ENCODE data around the gene SARS1.

DNA sequence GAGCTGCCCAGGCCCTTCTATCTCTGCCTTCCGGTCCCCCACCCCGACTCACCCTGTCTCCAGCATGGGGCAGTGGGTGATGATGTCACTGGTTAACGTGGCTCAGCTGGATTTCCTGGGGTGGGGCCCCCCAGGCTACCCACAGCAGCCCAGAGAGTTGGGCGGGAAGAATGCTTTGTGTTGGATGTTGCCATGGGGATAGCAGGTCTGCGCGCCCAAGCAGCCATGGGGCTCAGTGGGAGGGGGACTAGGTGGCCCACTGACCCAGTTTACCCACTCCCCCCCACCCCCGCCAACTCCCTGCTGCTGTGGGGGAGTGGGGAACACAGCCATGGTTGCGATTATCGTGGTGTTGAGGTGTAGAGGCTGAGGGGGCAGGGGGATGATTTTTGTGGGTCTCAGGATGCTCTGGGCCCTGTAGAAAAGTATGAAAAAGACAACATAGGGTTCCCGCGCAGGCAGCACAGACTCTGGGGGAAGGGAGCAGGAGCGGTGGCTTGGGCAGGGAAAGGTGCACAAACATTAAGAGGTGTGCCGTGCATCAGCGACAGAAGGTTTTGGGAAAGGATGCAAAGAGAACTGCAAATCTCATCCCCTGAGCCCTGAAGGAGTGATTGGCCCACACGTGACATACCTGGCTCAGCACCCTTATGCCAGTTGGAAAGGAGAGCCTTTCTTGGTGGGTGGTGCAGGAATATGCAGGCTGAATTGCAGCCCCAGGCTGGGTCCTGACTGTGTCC lies 44.1 kb downstream of the SARS1 start:
- TF ChIP-seq EZH2phosphoT487 (IDR thresholded peaks at IDR 0.05; ENCODE audit: borderline replicate concordance, low read depth): no peak
- no peak for TF ChIP-seq ELF1 (IDR thresholded peaks at IDR 0.05)
- TF ChIP-seq, protein P1, sequence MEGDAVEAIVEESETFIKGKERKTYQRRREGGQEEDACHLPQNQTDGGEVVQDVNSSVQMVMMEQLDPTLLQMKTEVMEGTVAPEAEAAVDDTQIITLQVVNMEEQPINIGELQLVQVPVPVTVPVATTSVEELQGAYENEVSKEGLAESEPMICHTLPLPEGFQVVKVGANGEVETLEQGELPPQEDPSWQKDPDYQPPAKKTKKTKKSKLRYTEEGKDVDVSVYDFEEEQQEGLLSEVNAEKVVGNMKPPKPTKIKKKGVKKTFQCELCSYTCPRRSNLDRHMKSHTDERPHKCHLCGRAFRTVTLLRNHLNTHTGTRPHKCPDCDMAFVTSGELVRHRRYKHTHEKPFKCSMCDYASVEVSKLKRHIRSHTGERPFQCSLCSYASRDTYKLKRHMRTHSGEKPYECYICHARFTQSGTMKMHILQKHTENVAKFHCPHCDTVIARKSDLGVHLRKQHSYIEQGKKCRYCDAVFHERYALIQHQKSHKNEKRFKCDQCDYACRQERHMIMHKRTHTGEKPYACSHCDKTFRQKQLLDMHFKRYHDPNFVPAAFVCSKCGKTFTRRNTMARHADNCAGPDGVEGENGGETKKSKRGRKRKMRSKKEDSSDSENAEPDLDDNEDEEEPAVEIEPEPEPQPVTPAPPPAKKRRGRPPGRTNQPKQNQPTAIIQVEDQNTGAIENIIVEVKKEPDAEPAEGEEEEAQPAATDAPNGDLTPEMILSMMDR (IDR thresholded peaks at IDR 0.05): no peak
- TF ChIP-seq TEAD4 (IDR thresholded peaks at IDR 0.05; ENCODE audit: borderline replicate concordance, insufficient read depth): no peak
- no peak for TF ChIP-seq RAD21 (IDR thresholded peaks at IDR 0.05; ENCODE audit: low read length)
- no peak for TF ChIP-seq GATA2 (CRISPR knock-in tag; IDR thresholded peaks at IDR 0.05)
- no peak for TF ChIP-seq EP300 (IDR thresholded peaks at IDR 0.05; ENCODE audit: borderline replicate concordance in 1 of 2, low read depth in 1 of 2, low read length in 1 of 2)
- no peak for TF ChIP-seq NFIC (IDR thresholded peaks at IDR 0.05; ENCODE audit: borderline replicate concordance)
- TF ChIP-seq SMC3 (IDR thresholded peaks at IDR 0.05; ENCODE audit: low read depth, low read length): no peak
- TF ChIP-seq, protein P2, sequence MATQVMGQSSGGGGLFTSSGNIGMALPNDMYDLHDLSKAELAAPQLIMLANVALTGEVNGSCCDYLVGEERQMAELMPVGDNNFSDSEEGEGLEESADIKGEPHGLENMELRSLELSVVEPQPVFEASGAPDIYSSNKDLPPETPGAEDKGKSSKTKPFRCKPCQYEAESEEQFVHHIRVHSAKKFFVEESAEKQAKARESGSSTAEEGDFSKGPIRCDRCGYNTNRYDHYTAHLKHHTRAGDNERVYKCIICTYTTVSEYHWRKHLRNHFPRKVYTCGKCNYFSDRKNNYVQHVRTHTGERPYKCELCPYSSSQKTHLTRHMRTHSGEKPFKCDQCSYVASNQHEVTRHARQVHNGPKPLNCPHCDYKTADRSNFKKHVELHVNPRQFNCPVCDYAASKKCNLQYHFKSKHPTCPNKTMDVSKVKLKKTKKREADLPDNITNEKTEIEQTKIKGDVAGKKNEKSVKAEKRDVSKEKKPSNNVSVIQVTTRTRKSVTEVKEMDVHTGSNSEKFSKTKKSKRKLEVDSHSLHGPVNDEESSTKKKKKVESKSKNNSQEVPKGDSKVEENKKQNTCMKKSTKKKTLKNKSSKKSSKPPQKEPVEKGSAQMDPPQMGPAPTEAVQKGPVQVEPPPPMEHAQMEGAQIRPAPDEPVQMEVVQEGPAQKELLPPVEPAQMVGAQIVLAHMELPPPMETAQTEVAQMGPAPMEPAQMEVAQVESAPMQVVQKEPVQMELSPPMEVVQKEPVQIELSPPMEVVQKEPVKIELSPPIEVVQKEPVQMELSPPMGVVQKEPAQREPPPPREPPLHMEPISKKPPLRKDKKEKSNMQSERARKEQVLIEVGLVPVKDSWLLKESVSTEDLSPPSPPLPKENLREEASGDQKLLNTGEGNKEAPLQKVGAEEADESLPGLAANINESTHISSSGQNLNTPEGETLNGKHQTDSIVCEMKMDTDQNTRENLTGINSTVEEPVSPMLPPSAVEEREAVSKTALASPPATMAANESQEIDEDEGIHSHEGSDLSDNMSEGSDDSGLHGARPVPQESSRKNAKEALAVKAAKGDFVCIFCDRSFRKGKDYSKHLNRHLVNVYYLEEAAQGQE (IDR thresholded peaks at IDR 0.05; ENCODE audit: low read depth, low read length): no peak
- no peak for TF ChIP-seq NRF1 (IDR thresholded peaks at IDR 0.05; ENCODE audit: low read depth, low read length)
